ENCODE data around the gene HOXC10.

HOXC10 gene

DNA sequence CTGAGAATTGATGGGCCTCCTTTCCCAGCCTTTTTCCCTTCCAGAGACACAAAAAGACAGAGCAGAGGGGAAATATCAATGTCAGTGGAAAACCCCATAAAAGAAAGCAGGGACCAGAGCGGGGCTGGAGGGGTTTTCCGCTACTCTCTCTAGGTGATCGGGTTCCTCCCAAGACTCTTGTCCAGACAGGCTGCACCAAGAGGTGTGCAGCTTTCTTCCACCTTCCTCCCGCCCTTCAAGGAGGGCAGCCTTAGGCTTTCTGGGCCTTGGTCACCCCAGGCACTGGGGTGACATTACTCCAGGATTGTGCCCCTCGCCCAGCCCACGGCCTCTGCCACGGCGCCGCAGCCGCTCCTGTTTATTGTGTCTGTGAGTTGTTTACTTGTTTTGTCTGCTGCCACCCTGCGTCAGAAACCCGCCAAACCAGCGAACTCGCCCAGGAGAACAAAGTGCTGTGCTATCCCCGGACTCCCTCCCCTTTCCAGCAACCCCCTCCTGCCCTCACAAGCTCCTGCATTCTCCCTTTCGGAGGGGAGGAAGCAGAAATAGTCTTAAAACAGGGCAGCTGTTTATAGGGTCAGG, 36.6 kb downstream of the HOXC10 start:
- TF ChIP-seq POLR2AphosphoS5 (IDR thresholded peaks at IDR 0.05; ENCODE audit: low read depth) (no peak), GABPA (IDR thresholded peaks at IDR 0.05; ENCODE audit: low read depth) (no peak), SPI1 (IDR thresholded peaks at IDR 0.05; ENCODE audit: borderline replicate concordance, low read depth) (no peak)
- TF ChIP-seq, protein P1, sequence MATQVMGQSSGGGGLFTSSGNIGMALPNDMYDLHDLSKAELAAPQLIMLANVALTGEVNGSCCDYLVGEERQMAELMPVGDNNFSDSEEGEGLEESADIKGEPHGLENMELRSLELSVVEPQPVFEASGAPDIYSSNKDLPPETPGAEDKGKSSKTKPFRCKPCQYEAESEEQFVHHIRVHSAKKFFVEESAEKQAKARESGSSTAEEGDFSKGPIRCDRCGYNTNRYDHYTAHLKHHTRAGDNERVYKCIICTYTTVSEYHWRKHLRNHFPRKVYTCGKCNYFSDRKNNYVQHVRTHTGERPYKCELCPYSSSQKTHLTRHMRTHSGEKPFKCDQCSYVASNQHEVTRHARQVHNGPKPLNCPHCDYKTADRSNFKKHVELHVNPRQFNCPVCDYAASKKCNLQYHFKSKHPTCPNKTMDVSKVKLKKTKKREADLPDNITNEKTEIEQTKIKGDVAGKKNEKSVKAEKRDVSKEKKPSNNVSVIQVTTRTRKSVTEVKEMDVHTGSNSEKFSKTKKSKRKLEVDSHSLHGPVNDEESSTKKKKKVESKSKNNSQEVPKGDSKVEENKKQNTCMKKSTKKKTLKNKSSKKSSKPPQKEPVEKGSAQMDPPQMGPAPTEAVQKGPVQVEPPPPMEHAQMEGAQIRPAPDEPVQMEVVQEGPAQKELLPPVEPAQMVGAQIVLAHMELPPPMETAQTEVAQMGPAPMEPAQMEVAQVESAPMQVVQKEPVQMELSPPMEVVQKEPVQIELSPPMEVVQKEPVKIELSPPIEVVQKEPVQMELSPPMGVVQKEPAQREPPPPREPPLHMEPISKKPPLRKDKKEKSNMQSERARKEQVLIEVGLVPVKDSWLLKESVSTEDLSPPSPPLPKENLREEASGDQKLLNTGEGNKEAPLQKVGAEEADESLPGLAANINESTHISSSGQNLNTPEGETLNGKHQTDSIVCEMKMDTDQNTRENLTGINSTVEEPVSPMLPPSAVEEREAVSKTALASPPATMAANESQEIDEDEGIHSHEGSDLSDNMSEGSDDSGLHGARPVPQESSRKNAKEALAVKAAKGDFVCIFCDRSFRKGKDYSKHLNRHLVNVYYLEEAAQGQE (IDR thresholded peaks at IDR 0.05; ENCODE audit: insufficient replicate concordance, low read depth): no peak
- TF ChIP-seq, protein P2, sequence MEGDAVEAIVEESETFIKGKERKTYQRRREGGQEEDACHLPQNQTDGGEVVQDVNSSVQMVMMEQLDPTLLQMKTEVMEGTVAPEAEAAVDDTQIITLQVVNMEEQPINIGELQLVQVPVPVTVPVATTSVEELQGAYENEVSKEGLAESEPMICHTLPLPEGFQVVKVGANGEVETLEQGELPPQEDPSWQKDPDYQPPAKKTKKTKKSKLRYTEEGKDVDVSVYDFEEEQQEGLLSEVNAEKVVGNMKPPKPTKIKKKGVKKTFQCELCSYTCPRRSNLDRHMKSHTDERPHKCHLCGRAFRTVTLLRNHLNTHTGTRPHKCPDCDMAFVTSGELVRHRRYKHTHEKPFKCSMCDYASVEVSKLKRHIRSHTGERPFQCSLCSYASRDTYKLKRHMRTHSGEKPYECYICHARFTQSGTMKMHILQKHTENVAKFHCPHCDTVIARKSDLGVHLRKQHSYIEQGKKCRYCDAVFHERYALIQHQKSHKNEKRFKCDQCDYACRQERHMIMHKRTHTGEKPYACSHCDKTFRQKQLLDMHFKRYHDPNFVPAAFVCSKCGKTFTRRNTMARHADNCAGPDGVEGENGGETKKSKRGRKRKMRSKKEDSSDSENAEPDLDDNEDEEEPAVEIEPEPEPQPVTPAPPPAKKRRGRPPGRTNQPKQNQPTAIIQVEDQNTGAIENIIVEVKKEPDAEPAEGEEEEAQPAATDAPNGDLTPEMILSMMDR (IDR thresholded peaks at IDR 0.05; ENCODE audit: insufficient read depth, low read length): no peak
- no peak for DNase-seq (ENCODE audit: low read depth in 1 of 2, low spot score in 1 of 2)
- no peak overlapping the region for H3K4me3 ChIP-seq (replicated peaks; ENCODE audit: insufficient read depth, low read length)
- H3K27ac ChIP-seq (replicated peaks): no peak overlapping the region
- peaks cover 13% of the 10 kb centered on the region for H3K27me3 ChIP-seq (ENCODE audit: insufficient read depth, poor library complexity, severe bottlenecking)

- H3K4me3 ChIP-seq (replicated peaks; ENCODE audit: insufficient read depth, low read length): no peak overlapping the region
- H3K27ac ChIP-seq (replicated peaks): no peak overlapping the region
- TF ChIP-seq GABPA (IDR thresholded peaks at IDR 0.05; ENCODE audit: low read depth) (no peak), SPI1 (IDR thresholded peaks at IDR 0.05; ENCODE audit: borderline replicate concordance, low read depth) (no peak)
- TF ChIP-seq, protein P1 (IDR thresholded peaks at IDR 0.05; ENCODE audit: insufficient replicate concordance, low read depth): no peak
- TF ChIP-seq, protein P2 (IDR thresholded peaks at IDR 0.05; ENCODE audit: insufficient read depth, low read length): no peak
- H3K27me3 ChIP-seq (ENCODE audit: insufficient read depth, poor library complexity, severe bottlenecking): peaks cover 10% of the 10 kb centered on the region
- DNase-seq (ENCODE audit: low read depth in 1 of 2, low spot score in 1 of 2): no peak
These were observed 38.3 kb downstream of the HOXC10 start for GRCh38 chr12:54022960-54023884.

GRCh38 chr12:54024127-54024526, 39.2 kb downstream of the HOXC10 start:
- H3K4me3 ChIP-seq (replicated peaks; ENCODE audit: insufficient read depth, low read length): no peak overlapping the region
- H3K27me3 ChIP-seq (ENCODE audit: insufficient read depth, poor library complexity, severe bottlenecking): peaks cover 19% of the 10 kb centered on the region
- no peak for DNase-seq (ENCODE audit: low read depth in 1 of 2, low spot score in 1 of 2)
- TF ChIP-seq POLR2AphosphoS5 (IDR thresholded peaks at IDR 0.05; ENCODE audit: low read depth) (no peak), GABPA (IDR thresholded peaks at IDR 0.05; ENCODE audit: low read depth) (no peak), SPI1 (IDR thresholded peaks at IDR 0.05; ENCODE audit: borderline replicate concordance, low read depth) (no peak)
- TF ChIP-seq, protein P2 (IDR thresholded peaks at IDR 0.05; ENCODE audit: insufficient read depth, low read length): no peak
- TF ChIP-seq, protein P1 (IDR thresholded peaks at IDR 0.05; ENCODE audit: insufficient replicate concordance, low read depth): no peak
- no peak overlapping the region for H3K27ac ChIP-seq (replicated peaks)
